HEK293T (cell line): ENCODE data around the gene PPP3R1.

Experiments used
- BHLHE40 ChIP-seq: fragments of 450-650 bp; IDR thresholded peaks from 2 replicates; pipeline ENCODE4 v1.6.1; 2016; ENCODE audit warnings: mild to moderate bottlenecking, moderate library complexity, borderline replicate concordance
- FOXK2 ChIP-seq: fragments of 450-650 bp; IDR thresholded peaks from 2 replicates; pipeline ENCODE4 v1.6.1; 2016; ENCODE audit warnings: mild to moderate bottlenecking
- FOXM1 ChIP-seq: fragments of 450-650 bp; IDR thresholded peaks from 2 replicates; pipeline ENCODE4 v1.6.1; 2017; ENCODE audit warnings: mild to moderate bottlenecking, borderline replicate concordance
- SP1 ChIP-seq: fragments of 450-650 bp; IDR thresholded peaks from 2 replicates; pipeline ENCODE4 v1.6.1; 2017
- TARDBP ChIP-seq: fragments of 450-650 bp; IDR thresholded peaks from 2 replicates; pipeline ENCODE4 v1.6.1; 2016
- ZNF384 ChIP-seq: fragments of 450-650 bp; IDR thresholded peaks from 2 replicates; pipeline ENCODE4 v1.6.1; 2016
- TF ChIP-seq, protein P1 (sequence below): fragments of 450-650 bp; IDR thresholded peaks from 2 replicates; pipeline ENCODE4 v1.6.1; 2016

DNA sequence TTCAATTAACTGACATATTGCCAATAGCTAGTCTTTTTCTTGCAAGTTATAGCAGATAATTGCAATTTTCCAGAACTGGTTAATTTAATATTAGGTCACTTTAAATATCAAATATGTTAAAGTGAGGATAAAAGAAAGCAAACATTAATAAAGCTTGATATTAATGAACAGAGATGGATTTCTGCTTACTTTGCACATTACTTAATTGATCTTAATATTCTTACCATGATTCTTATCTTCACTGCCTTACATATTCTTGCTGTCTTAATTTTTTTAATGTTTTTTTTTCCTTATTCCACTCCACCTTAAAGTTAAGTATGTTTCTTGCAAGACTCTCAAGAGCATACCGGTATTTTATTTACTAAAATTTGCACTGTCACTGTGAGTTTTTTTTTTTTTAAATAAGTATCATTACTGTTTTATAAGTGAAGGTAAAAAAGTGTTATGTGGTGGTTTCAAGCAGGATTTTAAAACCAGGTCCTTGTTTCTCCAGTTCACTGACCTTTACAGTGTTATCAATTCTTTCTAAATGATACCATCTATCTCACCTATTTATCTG is 33.9 kb downstream of the PPP3R1 start:
- TF ChIP-seq BHLHE40 (no peak), FOXK2 (no peak), ZNF384 (no peak), SP1 (no peak), TARDBP (no peak), FOXM1 (no peak)
- TF ChIP-seq, protein P1, sequence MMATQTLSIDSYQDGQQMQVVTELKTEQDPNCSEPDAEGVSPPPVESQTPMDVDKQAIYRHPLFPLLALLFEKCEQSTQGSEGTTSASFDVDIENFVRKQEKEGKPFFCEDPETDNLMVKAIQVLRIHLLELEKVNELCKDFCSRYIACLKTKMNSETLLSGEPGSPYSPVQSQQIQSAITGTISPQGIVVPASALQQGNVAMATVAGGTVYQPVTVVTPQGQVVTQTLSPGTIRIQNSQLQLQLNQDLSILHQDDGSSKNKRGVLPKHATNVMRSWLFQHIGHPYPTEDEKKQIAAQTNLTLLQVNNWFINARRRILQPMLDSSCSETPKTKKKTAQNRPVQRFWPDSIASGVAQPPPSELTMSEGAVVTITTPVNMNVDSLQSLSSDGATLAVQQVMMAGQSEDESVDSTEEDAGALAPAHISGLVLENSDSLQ: no peak
